ENCODE measurements around the gene CPLX3. TPM values are rescaled to one million over a fixed set of nuclear protein-coding genes. Genes with fewer than 3 reads are reported as not detected.

CPLX3 gene
- total and polyA plus RNA-seq, 10 of the 15 experiments (the other 5 are each of a cell fraction or from before 2014, with no cell fraction given) = 0.02 to 0.04 TPM; not detected in 8

DNA sequence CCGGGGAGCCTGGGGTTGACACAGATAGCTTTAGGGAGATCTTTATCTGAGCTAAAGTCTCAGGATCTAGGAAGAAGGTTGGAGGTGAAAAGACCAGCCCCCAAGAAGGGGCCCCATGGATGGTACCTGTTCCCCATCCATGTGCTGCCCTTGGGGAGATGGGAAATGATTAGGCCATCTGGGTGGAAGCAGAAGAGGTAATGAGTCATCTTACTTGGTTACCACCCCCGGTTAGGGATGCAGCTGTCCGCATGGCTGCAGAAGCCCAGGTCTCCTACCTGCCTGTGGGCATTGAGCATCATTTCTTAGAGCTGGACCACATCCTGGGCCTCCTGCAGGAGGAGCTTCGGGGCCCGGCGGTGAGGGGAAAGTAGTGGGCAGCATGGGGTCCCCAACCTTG, 3.1 kb upstream of the CPLX3 start:
- intact Hi-C loops (cut with micrococcal nuclease; ENCODE audit: unreplicated experiment) = no loop called here
- WGBS (ENCODE audit: insufficient coverage, insufficient replicate concordance, low lambda C conversion rate, missing lambda C conversion rate) = 17% methylated on average over 6 of the region's 6 CpGs
- H2AFZ ChIP-seq (ENCODE audit: control insufficient read depth, low read depth, low read length) = no peak overlapping the region
- FAIRE-seq (no peak), DNase-seq (ENCODE audit: low read depth, low spot score) (no peak), ATAC-seq (no peak)
- in situ Hi-C loops (cut with MboI) = no loop called here
- CTCF ChIA-PET = interaction anchor here (0.6 to 3.0 kb wide), 4 partner anchors 23 to 77 kb away, joined by 3 to 14 read pairs (median 3); no protein-coding TSS in a partner anchor
- H4K20me1 ChIP-seq (ENCODE audit: control insufficient read depth, insufficient read depth) = no peaks in the 10 kb centered on the region
- RAD21 ChIA-PET (ENCODE audit: unreplicated experiment) = no interaction called here
- H3K9ac ChIP-seq (ENCODE audit: control insufficient read depth, insufficient read depth, low read length) = no peak overlapping the region
- BruUV-seq (replicated peaks) = no TSS peak
- TF ChIP-seq RB1 (IDR thresholded peaks at IDR 0.05; ENCODE audit: borderline replicate concordance) (no peak), ZNF384 (IDR thresholded peaks at IDR 0.05; ENCODE audit: borderline replicate concordance, low read depth, low read length) (no peak), RCOR1 (conservative IDR thresholded peaks at IDR 0.05; ENCODE audit: low read depth, low read length) (no peak), BRCA1 (IDR thresholded peaks at IDR 0.05; ENCODE audit: low read depth, low read length) (no peak), ZBED1 (IDR thresholded peaks at IDR 0.05; ENCODE audit: borderline replicate concordance) (no peak), POLR2AphosphoS2 (IDR thresholded peaks at IDR 0.05; ENCODE audit: low read depth, low read length) (no peak), POLR2AphosphoS5 (IDR thresholded peaks at IDR 0.05; ENCODE audit: low read length) (no peak), ZNF217 (IDR thresholded peaks at IDR 0.05) (no peak), KAT2A (conservative IDR thresholded peaks at IDR 0.05; ENCODE audit: control insufficient read depth, low read depth, low read length) (no peak), SMAD1 (IDR thresholded peaks at IDR 0.05; ENCODE audit: low read depth, partially characterized antibody) (no peak), SUPT20H (IDR thresholded peaks at IDR 0.05; ENCODE audit: borderline replicate concordance, control insufficient read depth, low read depth, low read length) (no peak), NR2C2 (IDR thresholded peaks at IDR 0.05; ENCODE audit: borderline replicate concordance, control insufficient read depth, insufficient read length, low read depth) (no peak), ZSCAN29 (IDR thresholded peaks at IDR 0.05) (no peak), GATAD2B (conservative IDR thresholded peaks at IDR 0.05; ENCODE audit: low read depth) (no peak)
- TF ChIP-seq, protein P1, sequence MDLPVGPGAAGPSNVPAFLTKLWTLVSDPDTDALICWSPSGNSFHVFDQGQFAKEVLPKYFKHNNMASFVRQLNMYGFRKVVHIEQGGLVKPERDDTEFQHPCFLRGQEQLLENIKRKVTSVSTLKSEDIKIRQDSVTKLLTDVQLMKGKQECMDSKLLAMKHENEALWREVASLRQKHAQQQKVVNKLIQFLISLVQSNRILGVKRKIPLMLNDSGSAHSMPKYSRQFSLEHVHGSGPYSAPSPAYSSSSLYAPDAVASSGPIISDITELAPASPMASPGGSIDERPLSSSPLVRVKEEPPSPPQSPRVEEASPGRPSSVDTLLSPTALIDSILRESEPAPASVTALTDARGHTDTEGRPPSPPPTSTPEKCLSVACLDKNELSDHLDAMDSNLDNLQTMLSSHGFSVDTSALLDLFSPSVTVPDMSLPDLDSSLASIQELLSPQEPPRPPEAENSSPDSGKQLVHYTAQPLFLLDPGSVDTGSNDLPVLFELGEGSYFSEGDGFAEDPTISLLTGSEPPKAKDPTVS (IDR thresholded peaks at IDR 0.05; ENCODE audit: low read depth, low read length) = no peak
- TF ChIP-seq, protein P2, sequence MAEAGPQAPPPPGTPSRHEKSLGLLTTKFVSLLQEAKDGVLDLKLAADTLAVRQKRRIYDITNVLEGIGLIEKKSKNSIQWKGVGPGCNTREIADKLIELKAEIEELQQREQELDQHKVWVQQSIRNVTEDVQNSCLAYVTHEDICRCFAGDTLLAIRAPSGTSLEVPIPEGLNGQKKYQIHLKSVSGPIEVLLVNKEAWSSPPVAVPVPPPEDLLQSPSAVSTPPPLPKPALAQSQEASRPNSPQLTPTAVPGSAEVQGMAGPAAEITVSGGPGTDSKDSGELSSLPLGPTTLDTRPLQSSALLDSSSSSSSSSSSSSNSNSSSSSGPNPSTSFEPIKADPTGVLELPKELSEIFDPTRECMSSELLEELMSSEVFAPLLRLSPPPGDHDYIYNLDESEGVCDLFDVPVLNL (IDR thresholded peaks at IDR 0.05; ENCODE audit: low read depth, low read length) = no peak
- POLR2A ChIA-PET = no interaction called here
- peaks cover 0 to 15% of the 10 kb centered on the region in 2 experiments; a peak in 3 of 4 replicates for H3K27me3 ChIP-seq (replicated peaks in 1 of 2; ENCODE audit: control insufficient read depth in 2 of 2, insufficient read depth in 2 of 2, low read length in 1 of 2)
- H3K36me3 ChIP-seq (ENCODE audit: control insufficient read depth in 2 of 2, insufficient read depth in 2 of 2, low read length in 1 of 2) = no peaks in the 10 kb centered on the region
- no peak overlapping the region for H3K27ac ChIP-seq (ENCODE audit: control insufficient read depth, insufficient read depth)
- peaks cover 16% of the 10 kb centered on the region for H3K4me1 ChIP-seq (ENCODE audit: control insufficient read depth, insufficient read depth, low read length)
- no peaks in the 10 kb centered on the region for H3K9me3 ChIP-seq (replicated peaks; ENCODE audit: control insufficient read depth, insufficient read depth, low read length)
- no peak overlapping the region for H3K4me3 ChIP-seq
- no peaks in the 10 kb centered on the region for H3K79me2 ChIP-seq (ENCODE audit: control insufficient read depth, insufficient read depth, low read length)
- no peak overlapping the region for H3K4me2 ChIP-seq (ENCODE audit: control insufficient read depth, insufficient read depth)
- SMC1A ChIA-PET (ENCODE audit: uncharacterized antibody, unreplicated experiment) = interaction anchor here (0.8 to 1.3 kb wide), 2 partner anchors 18 to 54 kb away, joined by 3 read pairs; no protein-coding TSS in a partner anchor

All from GM12878 (cell line).